Glutamatergic neuron (in vitro differentiated cells): ENCODE measurements around the gene CAPN14. TPM values are rescaled to one million over a fixed set of nuclear protein-coding genes. Genes with fewer than 3 reads are reported as not detected.

ENCODE experiments used
- DNase-seq: peaks from one replicate; pipeline ENCODE4 v3.0.0; 2022
- H3K27ac Mint-ChIP-seq: one replicate; pipeline ENCODE4 v1.8.0; 2020; ENCODE audit warnings: mild to moderate bottlenecking, mixed read lengths, inconsistent platforms; ENCODE audit not compliant: unreplicated experiment
- H3K27me3 Mint-ChIP-seq: one replicate; pipeline ENCODE4 v1.8.0; 2020; ENCODE audit warnings: mild to moderate bottlenecking, moderate library complexity, mixed read lengths, inconsistent platforms; ENCODE audit not compliant: unreplicated experiment
- H3K36me3 Mint-ChIP-seq: one replicate; pipeline ENCODE4 v1.8.0; 2020; ENCODE audit warnings: mild to moderate bottlenecking, mixed read lengths, inconsistent platforms; ENCODE audit not compliant: unreplicated experiment
- H3K4me1 Mint-ChIP-seq: one replicate; pipeline ENCODE4 v1.8.0; 2020; ENCODE audit warnings: mild to moderate bottlenecking, low read depth, mixed read lengths, inconsistent platforms; ENCODE audit not compliant: unreplicated experiment
- H3K4me3 Mint-ChIP-seq: one replicate; pipeline ENCODE4 v1.8.0; 2020; ENCODE audit warnings: mild to moderate bottlenecking, mixed read lengths, inconsistent platforms; ENCODE audit not compliant: unreplicated experiment
- H3K9me3 Mint-ChIP-seq: one replicate; pipeline ENCODE4 v1.8.0; 2020; ENCODE audit warnings: mild to moderate bottlenecking, moderate library complexity, mixed read lengths, inconsistent platforms; ENCODE audit not compliant: unreplicated experiment
- CTCF ChIP-seq: fragments of 200-600 bp; sonication (generic); IDR thresholded peaks from one replicate; pipeline ENCODE4 v1.5.0; 2021; ENCODE audit not compliant: partially characterized antibody, unreplicated experiment
- total RNA-seq: library from RNA; stranded (reverse); fragmentation: NEBNext Ultra II Directional; extraction: Animal tissue kit (Norgen Biotek cat#: 25700); gene quantifications from one replicate; pipeline ENCODE4 v1.2.1, GENCODE V29; 2021; ENCODE audit not compliant: unreplicated experiment

Gene CAPN14
- total RNA-seq, 1 donor from 2014 or later = 0.25 TPM

- Mint-ChIP-seq H3K9me3 (no peaks in the 10 kb centered on the region), H3K27ac (no peak overlapping the region), H3K4me1 (no peaks in the 10 kb centered on the region), H3K4me3 (no peak overlapping the region), H3K36me3 (no peaks in the 10 kb centered on the region), H3K27me3 (no peaks in the 10 kb centered on the region)
- no peak for DNase-seq
- TF ChIP-seq CTCF = no peak
Observed at GRCh38 chr2:31196622-31197021, 20.7 kb downstream of the CAPN14 start.

GRCh38 chr2:31193806-31194205, 23.5 kb downstream of the CAPN14 start:
- no peaks in the 10 kb centered on the region for H3K27me3 Mint-ChIP-seq
- H3K27ac Mint-ChIP-seq = no peak overlapping the region
- H3K4me1 Mint-ChIP-seq = no peaks in the 10 kb centered on the region
- no peak overlapping the region for H3K4me3 Mint-ChIP-seq
- TF ChIP-seq CTCF = no peak
- no peaks in the 10 kb centered on the region for H3K36me3 Mint-ChIP-seq
- no peak for DNase-seq
- H3K9me3 Mint-ChIP-seq = no peaks in the 10 kb centered on the region

- TF ChIP-seq CTCF = no peak
- Mint-ChIP-seq H3K4me1 (no peaks in the 10 kb centered on the region), H3K27ac (no peak overlapping the region), H3K36me3 (no peaks in the 10 kb centered on the region), H3K9me3 (no peaks in the 10 kb centered on the region), H3K27me3 (peaks cover 3% of the 10 kb centered on the region), H3K4me3 (no peak overlapping the region)
- DNase-seq = no peak
Observed at GRCh38 chr2:31192851-31193392, 24.4 kb downstream of the CAPN14 start.

- no peaks in the 10 kb centered on the region for H3K9me3 Mint-ChIP-seq
- H3K27me3 Mint-ChIP-seq = peaks cover 3% of the 10 kb centered on the region
- no peak for TF ChIP-seq CTCF
- H3K4me1 Mint-ChIP-seq = no peaks in the 10 kb centered on the region
- no peak for DNase-seq
- H3K27ac Mint-ChIP-seq = no peak overlapping the region
- H3K4me3 Mint-ChIP-seq = no peak overlapping the region
- H3K36me3 Mint-ChIP-seq = no peaks in the 10 kb centered on the region
Observed at GRCh38 chr2:31192396-31192795, 24.9 kb downstream of the CAPN14 start.

- Mint-ChIP-seq H3K27me3 (peaks cover 3% of the 10 kb centered on the region), H3K4me1 (no peaks in the 10 kb centered on the region), H3K27ac (no peak overlapping the region), H3K36me3 (no peaks in the 10 kb centered on the region), H3K4me3 (no peak overlapping the region), H3K9me3 (no peaks in the 10 kb centered on the region)
- no peak for DNase-seq
- TF ChIP-seq CTCF = no peak
Observed at GRCh38 chr2:31191931-31192330, 25.4 kb downstream of the CAPN14 start.
